ENCODE results near the gene POC1B. TPM values are rescaled to one million over a fixed set of nuclear protein-coding genes. Genes with fewer than 3 reads are reported as not detected.

POC1B gene
- total RNA-seq, 1 donor from 2014 or later = 17.3 TPM

DNA sequence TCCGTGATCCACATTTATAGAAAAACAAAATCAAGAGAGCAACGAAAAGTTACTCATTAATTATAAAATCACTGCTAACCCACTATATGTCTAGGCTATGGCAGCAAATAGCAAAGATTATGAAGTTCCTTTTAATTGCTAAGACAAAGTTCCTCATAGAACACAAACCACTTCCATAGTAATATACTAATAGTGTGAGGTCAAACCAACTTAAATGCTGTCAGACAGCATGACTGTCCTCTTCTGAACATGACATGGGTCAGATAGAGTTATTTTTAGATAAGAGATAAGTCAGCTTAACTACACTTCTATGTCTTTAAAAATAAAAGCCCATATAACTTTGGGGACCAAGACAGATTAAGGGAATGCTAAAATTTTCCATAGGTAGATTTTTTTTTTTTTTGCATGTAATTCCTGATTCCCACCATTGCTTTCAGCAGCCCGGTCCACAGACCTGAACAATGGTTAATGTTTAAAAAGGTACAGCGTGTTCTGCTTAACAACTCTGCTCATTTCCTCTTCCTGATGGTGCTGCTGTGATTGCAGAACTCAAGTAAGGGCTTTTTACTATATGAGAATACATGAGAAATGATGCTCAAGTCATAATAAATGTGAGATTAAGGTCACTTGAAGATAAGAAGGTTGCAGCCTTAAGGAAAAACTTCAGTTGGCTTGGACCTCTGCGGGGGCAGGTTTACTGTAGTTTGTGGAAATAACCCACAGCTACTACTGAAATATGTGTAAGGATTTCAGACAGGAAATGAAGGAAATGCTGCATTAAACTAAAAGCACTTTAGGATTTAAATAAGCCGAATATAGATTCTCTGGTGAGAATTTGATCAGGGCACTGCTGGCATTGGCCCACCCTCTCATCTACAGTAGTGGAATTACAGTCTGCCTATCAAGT is 135.8 kb downstream of the POC1B start:
- peak; percentile 88 for DNase-seq (ENCODE audit: low read depth)

DNA sequence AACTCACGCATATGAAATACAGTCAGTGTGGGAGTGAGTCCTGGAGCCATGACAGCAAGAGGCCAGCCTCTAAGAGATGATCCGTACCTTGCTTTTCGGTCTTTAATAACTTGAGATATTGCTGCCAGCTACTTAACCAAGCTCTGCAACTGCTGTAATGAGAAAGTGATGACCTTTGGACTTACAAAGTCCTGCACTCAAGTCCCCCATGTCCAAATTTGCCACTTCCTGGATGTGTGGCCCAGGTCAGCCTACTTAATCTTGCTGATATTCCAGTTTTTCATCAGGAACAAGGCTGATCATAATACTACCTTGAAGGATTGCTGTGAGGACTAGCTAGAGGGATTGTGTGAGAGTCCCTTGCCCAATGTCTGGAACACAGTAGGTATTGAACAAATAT is 139.7 kb downstream of the POC1B start:
- peak; percentile 62 for DNase-seq (ENCODE audit: low read depth)

DNA sequence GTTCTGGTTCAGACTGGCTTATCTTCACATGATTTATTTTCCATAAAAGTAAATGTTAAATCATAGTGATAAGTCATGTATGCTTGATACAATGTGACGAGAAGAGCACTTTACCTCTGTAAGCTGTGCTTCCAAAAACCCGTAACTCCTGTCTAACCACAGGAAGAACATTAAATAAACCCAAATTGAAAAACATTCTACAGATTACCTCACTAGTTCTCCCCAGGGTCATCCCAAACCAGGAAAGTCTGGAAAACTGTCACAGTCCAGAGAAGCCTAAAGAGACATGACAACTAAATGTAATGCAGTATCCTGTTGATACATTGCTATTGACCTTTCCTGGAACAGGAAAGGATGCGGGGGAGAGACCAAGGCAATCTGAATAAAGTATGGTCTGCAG is 141.0 kb downstream of the POC1B start:
- DNase-seq (ENCODE audit: low read depth) = no peak

DNA sequence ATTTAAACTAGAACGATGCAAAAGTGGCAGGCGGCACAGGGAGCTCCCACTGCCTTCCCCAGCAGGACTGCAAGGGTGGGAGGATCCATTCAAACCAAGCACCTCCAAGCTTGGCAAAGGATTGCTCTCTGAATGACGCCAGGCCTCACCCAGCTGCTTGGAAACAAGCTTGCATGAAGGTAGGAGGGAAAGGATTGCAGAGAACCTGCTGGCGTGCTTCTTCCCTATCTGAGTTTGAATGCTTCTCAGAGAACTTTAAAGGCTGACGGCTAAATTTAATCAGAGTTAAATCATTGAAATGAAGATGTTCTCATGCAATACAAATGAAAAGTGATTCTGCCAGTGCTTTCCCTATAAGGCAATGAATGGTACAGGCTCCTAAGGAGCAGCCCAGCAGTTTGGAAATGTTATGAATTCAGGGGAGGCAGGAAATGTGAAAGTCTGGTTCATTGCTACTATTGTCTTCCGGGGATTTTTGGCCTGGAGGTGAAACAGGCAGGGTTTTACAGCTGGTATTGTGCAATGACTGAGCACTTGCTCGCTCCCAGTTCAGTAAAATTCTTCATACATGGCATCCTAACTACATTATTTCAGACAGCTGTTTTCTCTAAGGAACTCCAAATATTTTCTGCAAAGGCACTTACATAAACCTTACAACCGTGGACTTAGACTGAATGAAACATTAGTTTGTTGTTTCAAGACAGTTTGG is 141.6 kb downstream of the POC1B start:
- peak; percentile 95 for DNase-seq (ENCODE audit: low read depth)

DNA sequence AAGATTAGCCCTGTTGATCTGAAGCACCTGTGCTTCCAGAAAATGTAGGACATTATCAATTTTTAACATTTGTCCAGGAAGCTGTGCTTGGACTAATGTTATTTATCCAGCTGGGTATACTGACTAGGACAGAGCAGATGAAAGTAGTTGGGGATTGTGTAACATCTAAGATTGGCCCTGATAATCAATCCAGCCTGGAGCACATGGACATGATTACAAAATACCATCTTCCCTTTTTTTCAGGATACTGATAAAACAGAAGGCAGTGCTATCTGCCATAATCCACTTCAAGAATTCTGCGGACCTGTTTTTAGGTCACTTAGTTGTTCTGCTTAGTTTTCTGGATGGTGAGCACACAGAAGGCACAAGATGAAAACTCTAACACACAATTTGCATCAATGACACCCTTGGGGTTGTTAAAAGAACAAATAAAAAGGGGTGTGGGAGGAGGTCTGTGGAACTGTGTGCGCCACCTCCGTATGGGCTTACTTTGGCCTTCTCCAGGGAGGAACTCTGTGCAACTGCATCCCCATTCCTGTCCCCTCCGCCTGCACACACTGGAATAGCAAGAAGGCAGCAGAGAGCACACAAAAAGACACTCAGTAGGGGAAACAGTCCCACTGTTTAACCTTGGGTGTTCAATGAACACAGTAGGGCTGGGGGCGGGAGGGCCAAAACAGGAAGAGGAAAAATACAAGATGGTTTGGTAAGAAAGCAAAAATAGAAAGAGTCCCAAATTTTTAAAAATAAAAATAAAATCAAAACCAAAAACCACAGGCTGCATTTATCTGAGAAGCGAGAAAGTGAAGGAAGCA is 142.4 kb downstream of the POC1B start:
- DNase-seq (ENCODE audit: low read depth) = no peak

DNA sequence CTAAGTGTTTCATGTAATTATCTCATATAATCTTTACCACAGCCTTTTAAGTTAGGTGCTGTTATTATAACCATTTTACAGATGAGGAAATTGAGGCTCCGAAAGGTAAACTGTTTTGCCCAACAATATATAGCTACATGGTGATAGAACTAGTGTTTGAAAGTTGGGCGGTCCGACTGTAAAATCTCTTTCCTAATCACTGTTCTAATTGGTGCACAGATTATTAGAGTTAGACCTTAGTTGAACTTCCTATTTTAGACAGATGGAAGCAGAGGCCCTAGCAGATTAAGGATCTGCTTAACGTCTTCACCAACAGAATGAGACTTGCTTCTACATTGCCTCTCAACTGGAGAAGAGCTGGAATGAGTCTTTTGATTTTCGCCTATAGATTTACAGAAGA is 143.5 kb downstream of the POC1B start:
- no peak for DNase-seq (ENCODE audit: low read depth)

DNA sequence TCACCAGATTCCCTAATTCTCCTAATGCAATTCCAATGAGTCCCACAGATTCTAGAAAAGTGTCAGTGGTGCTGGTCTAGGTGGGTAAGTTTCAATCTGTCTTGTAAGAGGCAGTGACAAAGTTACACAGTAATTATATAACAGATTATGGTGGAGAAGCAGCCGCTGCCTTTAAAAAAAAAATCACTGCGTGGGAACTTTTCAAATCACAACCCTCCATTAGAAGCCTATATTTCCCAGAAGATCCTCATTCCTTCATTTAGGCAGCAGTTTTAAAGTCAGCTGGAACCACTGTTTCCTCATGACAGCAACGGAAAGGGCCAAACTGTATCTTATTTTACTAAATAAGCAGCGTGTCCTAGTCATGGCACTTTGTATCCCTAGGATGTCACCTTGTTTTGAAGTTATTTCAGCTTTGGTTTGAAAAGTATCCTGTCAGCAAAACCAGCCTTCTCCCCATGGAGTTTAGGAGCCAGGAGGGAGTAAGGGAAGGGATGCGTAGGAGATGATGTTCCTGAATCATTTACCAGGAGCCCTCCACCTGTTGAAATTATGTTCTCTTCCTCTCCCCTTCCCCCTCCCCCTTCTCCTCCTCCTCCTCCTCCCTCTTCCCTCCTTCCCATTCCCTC is 145.9 kb downstream of the POC1B start:
- no peak for DNase-seq (ENCODE audit: low read depth)

DNA sequence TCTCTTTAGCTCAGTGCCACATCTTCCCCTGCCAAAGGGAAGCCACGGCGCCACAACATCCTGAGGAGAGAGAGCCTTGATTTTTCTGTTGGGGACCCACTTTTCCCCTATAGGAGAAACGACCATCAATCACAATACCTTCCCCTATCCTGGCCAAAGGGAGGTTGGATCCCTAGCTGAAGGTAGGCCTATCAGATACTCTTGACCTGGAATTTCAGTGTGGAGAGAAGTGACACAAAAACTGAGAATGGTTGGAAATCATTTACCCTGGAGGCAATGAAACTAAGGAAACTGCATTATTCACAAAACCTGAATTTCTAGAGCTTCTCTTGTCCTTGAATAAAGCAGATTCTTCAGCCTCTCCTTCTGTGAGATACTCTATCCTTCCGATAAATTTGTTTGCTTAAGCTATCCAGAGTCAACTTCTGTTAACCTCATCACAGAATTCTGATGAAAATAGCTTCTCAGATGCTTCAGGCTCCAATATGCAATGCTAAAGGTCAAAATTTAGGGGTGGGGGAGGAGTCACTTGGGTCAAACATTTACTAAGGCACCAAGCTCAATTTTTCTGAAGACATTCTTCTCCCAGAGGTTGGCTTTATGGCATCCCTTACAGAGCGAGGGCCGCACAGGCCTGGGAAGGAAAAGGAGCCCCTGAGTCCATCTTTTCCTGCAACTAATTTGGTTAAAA is 146.6 kb downstream of the POC1B start:
- peak; percentile 74 for DNase-seq (ENCODE audit: low read depth)

DNA sequence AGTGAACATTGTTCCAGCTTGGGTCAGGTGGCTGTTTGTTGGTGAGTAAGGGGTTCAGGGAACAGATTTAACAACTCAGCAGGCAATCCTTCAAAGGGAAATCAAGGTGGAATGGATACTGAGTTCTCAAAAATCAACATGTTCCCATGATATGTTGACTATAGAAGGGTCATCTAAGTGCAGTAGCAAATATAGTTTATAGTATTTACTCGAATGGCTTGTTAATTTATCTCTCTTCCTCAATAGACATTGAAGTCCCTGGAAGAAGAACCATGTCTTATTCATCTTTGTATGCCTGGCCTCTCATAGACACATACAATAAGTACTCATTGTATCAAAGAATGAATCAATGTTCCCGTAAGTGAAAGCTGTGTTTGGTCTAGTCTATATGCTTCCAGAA is 149.0 kb downstream of the POC1B start:
- no peak for DNase-seq (ENCODE audit: low read depth)

DNA sequence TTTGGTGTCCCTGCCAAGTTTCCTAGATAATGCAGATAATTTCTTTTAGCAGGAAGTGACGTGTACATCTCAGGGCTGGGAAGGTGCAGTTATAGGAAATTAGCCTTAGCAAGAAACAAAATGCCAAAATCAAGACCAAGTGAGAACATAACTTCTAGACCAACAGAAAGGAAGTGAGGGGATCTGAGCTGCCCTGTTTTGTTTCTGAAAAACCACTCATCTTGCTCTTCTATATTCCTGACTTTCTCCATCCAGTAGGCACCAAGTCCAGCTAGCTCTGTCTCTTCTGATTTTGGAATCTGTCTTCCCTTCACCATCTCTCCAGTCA is 149.7 kb downstream of the POC1B start:
- no peak for DNase-seq (ENCODE audit: low read depth)

DNA sequence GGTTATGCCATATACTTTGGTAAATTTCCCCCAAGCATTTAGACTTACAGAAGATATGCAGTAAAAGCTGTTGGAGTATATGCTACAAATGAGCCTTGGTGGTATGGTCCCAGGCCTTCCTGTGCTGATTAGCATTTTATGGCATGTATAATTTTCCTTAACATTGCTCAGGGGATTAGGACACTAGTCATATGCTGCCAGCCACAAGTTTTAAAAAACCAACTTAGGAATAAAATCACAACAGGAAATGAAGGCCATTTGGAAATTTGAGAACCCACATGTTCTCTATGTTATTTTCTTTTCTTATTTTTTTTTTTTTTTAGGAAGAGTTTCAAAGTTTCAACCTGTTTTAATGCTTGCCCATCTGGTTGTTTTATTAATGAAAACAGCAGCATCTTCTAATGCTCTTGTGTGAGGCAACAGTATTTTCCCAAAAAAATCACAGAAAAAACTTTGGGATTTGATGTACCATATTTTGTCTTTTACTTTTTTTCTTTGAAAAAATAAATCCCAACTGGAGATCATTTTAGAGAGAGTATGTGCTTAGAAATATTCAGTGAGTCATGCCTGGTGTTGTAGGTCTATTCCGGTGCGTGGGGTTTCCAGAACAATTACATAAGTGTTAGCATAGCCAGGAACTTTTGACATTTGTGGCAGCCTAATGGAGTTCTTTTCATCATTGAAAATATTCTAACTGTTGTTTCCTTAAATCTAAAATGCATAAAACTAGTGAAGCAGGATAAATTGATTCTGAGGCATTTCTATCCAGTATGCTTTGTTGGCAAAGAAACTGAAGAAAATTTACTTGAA is 151.9 kb downstream of the POC1B start:
- DNase-seq (ENCODE audit: low read depth) = peak; percentile 98

DNA sequence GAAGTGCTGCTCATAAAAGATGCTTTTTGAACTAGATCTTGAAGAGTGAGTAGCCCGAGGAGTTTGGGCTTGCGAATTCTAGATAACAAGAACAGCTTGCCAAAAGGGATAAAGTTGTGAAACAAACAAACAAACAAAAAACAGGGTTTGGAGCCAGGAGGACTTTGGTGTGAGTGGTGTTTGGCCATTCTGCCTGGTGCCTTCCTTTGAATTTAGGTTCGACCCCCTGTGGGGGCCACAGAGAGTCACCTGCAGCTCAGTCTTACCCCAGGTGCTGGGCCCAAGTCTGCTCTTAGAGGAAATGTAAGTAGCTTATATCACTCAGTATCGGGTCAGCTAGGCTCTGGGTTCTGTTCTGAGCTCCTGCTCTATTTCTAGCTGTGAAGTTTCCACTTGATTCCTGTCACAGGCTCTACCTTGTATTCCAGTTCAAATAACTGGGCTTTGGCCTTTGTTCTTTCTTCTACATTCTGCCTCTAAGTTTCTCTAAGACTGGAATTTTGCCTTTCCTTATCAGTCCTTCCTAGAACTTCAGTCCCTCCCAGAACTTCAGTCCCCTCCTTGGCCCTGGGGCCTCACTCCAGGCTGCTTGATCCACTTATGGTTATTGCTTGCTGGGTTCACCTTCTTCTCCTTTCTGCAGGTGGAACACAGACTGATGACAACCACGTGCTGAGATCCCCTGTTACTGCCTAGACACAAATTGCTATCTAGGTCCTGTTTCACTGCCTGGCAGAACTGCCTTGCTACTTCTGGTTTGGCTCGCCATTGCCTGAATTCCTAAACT is 153.1 kb downstream of the POC1B start:
- DNase-seq (ENCODE audit: low read depth) = peak; percentile 34

DNA sequence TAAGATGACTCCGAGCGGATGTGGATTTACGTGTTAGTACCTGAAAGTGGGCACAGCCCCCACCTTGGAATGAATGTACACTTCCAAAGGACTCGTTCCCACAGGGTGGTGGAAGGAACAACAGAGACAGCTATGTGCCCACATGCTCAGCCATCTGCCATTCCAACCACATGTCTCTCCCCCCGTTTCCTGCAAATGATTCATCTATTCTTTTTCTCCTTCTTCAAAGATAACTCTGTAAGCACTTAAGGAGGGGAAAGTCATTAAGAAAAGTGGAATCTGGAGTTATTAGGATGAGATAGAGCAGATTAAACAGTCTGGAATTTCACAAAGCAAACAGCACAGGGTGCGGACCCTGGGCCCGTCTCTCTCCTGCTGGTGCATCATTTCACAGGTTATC is 155.0 kb downstream of the POC1B start:
- DNase-seq (ENCODE audit: low read depth) = peak; percentile 86

DNA sequence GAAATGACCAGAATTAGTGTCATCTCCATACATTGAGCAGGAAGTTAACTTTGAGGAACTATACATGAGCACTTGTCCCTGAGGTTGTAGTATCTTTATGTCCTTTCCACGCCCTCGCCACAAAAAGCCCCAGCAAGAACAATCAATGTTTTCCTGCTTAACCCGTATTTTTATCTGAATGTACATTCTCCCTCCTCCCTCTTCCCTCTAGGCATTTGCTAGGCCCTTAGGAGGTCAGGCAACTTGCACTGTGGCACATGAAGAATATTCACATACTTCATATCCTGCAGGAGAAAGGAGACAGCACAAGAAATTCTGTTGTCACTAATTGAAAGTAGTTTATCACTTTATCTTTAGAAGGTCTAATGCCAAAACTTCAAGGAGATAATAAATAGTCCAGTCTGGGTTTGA is 155.4 kb downstream of the POC1B start:
- no peak for DNase-seq (ENCODE audit: low read depth)

Other genes with a start within 250 kb of the POC1B start
- 33.6 and 33.9 TPM in 2 replicates for gene DUSP6, start 173.5 kb downstream of the POC1B start, total RNA-seq
- 13.8 and 16.0 TPM in 2 replicates for gene GALNT4, start 1.3 kb downstream of the POC1B start, total RNA-seq
- 81.6 and 117 TPM in 2 replicates for gene ATP2B1, start 182.8 kb upstream of the POC1B start, total RNA-seq

Measured in renal cortical epithelial cell (primary cell).